ENCODE results near the gene RPP40.

RPP40 gene

DNA sequence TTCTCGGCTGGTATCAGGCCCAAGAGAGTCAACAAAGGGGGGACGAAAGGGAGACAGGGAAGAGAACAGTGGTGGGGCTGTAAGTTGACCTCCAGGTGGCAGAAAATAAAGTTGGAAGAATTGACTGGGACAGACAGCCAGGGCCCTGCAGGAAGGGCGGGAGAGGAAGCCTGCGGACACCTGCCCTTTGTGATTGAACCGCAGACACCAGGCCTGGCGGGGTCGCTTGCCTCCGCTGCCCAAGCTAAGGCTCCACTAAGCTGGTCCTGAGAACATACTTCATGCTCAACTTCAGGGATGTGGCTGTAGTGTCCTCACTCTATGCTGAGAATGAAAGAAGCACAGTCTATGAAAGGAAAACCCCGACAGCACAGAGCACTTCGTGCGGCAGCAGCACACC lies 53.8 kb downstream of the RPP40 start:
- DNase-seq (ENCODE audit: low spot score): no peak

DNA sequence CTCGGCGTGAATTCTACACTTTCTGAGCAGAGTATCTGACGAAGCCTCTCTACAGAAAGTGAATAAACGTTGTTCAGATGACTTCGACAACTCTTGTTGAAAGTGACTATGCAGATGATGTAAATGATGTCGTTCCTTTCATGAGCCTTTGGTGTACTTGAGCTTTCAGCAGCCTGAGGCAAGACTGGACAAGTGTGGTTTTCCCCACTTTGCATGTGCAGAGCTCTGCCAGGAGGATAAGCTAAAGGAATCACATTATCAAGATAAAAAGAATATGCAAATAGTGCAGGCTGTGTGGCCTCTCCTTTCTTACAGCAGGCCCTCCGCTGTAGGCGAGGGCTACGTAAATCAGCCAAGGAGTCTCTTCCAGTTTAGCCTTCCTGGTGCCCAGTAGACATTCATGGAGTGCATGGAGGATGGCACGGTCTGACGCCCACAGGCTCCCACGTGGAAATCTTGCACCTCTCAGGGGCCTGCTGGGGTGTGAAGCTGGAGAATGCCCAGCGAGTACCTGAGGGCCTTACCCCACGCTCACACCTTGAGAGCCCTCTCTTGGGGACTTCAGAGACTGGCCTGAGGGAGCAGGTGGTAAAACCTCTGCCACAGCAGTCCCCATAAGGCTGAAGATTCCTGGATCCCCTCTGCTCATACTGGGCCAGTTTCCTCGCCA lies 54.9 kb downstream of the RPP40 start:
- DNase-seq (ENCODE audit: low spot score): no peak
- TF ChIP-seq, protein P1, sequence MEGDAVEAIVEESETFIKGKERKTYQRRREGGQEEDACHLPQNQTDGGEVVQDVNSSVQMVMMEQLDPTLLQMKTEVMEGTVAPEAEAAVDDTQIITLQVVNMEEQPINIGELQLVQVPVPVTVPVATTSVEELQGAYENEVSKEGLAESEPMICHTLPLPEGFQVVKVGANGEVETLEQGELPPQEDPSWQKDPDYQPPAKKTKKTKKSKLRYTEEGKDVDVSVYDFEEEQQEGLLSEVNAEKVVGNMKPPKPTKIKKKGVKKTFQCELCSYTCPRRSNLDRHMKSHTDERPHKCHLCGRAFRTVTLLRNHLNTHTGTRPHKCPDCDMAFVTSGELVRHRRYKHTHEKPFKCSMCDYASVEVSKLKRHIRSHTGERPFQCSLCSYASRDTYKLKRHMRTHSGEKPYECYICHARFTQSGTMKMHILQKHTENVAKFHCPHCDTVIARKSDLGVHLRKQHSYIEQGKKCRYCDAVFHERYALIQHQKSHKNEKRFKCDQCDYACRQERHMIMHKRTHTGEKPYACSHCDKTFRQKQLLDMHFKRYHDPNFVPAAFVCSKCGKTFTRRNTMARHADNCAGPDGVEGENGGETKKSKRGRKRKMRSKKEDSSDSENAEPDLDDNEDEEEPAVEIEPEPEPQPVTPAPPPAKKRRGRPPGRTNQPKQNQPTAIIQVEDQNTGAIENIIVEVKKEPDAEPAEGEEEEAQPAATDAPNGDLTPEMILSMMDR (IDR thresholded peaks at IDR 0.05; ENCODE audit: extremely low read depth, missing control alignments): no peak

More for the DNA sequence above, 53.8 kb downstream of the RPP40 start:
- TF ChIP-seq, protein P1 (IDR thresholded peaks at IDR 0.05; ENCODE audit: extremely low read depth, missing control alignments): no peak

- DNase-seq (ENCODE audit: low spot score): no peak
Observed at GRCh38 chr6:4947716-4948115, 56.1 kb downstream of the RPP40 start.

DNA sequence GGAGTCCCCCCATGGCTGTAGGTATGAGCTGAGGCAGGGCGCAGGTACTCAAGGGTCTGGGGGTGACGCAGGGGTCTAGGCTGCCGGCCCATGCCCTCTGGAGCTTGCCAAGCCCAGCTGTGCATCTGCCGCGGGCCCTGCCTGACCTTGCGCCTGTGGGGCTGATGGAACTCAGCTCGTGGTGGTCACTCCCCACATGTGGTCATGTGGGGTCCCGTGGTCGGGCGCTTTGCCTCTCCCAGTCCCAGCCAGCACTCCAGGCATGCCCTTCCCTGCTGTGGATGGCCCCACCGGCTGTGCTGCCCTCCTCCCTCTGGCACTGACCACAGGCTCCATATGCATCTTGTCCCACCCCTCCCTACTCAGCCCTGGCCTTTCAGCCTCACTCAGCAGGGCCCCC lies 57.3 kb downstream of the RPP40 start:
- TF ChIP-seq, protein P1 (IDR thresholded peaks at IDR 0.05; ENCODE audit: extremely low read depth, missing control alignments): no peak

More at GRCh38 chr6:4947716-4948115, 56.1 kb downstream of the RPP40 start:
- TF ChIP-seq, protein P1 (IDR thresholded peaks at IDR 0.05; ENCODE audit: extremely low read depth, missing control alignments): no peak

More for the DNA sequence above, 57.3 kb downstream of the RPP40 start:
- no peak for DNase-seq (ENCODE audit: low spot score)
